Measurements from ENCODE around the gene RIN2. TPM values are rescaled to one million over a fixed set of nuclear protein-coding genes. Genes with fewer than 3 reads are reported as not detected.
"Not testable (repeated sequence)": the region's sequence is repeated elsewhere in the genome, so short reads cannot be mapped to it uniquely, and the experiment has no call there.

Gene RIN2
- total RNA-seq, 1 experiment from 2014 or later, result 1.5 TPM

- ChIA-PET POLR2A (no interaction called here), RAD21 (ENCODE audit: low non-redundant PET in 1 of 2, low total read pairs in 2 of 2, uncharacterized antibody in 2 of 2, unreplicated experiment in 2 of 2) (no interaction called here), CTCF (interaction anchor here (1.1 kb wide), 1 partner anchor 16 kb away, joined by 3 read pairs; no protein-coding TSS in a partner anchor)
- Histone ChIP-seq H2AFZ (ENCODE audit: low read depth, low read length, poor library complexity, severe bottlenecking) (peak overlapping the region; percentile 30), H3K27ac (ENCODE audit: low read depth, low read length) (no peak overlapping the region), H3K4me2 (ENCODE audit: low read length) (peak overlapping the region; percentile 15; the same call in 1 of the 2 replicates), H3K4me3 (replicated peaks in 1 of 2; ENCODE audit: low read depth in 1 of 2, low read length in 2 of 2) (no peak overlapping the region), H3K9me3 (ENCODE audit: control insufficient read depth in 1 of 2, insufficient read depth in 1 of 2, low read depth in 1 of 2, low read length in 2 of 2) (no peaks in the 10 kb centered on the region), H3K27me3 (ENCODE audit: insufficient read depth, low read length) (no peaks in the 10 kb centered on the region), H4K20me1 (ENCODE audit: insufficient read depth) (no peaks in the 10 kb centered on the region), H3K79me2 (ENCODE audit: insufficient read depth, low read length) (no peaks in the 10 kb centered on the region), H3K4me1 (ENCODE audit: control insufficient read depth in 1 of 2, insufficient read depth in 2 of 2, low read length in 2 of 2) (peaks cover 0 to 7% of the 10 kb centered on the region in 2 experiments; a peak in 1 of 4 replicates), H3K9ac (ENCODE audit: low read length) (no peak overlapping the region), H3K9me2 (ENCODE audit: insufficient read depth) (no peaks in the 10 kb centered on the region), H3K36me3 (ENCODE audit: control insufficient read depth in 1 of 2, insufficient read depth in 2 of 2, low read length in 2 of 2) (no peaks in the 10 kb centered on the region)
- DNase-seq (ENCODE audit: low read depth, low spot score), result peak; percentile 47
- BruUV-seq (replicated peaks), result no TSS peak
- intact Hi-C loops (cut with micrococcal nuclease), result loop anchor here (1.0 kb wide), 1 partner anchor 110 kb away; no protein-coding TSS in a partner anchor
- peak; percentile 98 for ATAC-seq
- TF ChIP-seq RAD21 (IDR thresholded peaks at IDR 0.05; ENCODE audit: low read depth) (peak; percentile 40), CTCF (IDR thresholded peaks at IDR 0.05 in 2 of 3, conservative IDR thresholded peaks at IDR 0.05 in 1 of 3; ENCODE audit: borderline replicate concordance in 1 of 3, insufficient read depth in 1 of 3, low read depth in 2 of 3, low read length in 2 of 3) (peak; percentile 44 to 75 (median 48); a peak in 5 of 6 replicates), CEBPB (IDR thresholded peaks at IDR 0.05; ENCODE audit: low read depth) (no peak), ZBTB33 (IDR thresholded peaks at IDR 0.05; ENCODE audit: extremely low read depth, insufficient replicate concordance, low read length) (no peak)
These were observed 44.6 kb downstream of the RIN2 start for GRCh38 chr20:19802492-19803158.

- intact Hi-C loops (cut with micrococcal nuclease); ATAC-seq; DNase-seq (ENCODE audit: low read depth, low spot score); H3K4me3 ChIP-seq (replicated peaks in 1 of 2; ENCODE audit: low read depth in 1 of 2, low read length in 2 of 2); H3K27ac ChIP-seq (ENCODE audit: low read depth, low read length); POLR2A ChIA-PET; H3K36me3 ChIP-seq (ENCODE audit: control insufficient read depth in 1 of 2, insufficient read depth in 2 of 2, low read length in 2 of 2); H3K9me3 ChIP-seq (ENCODE audit: control insufficient read depth in 1 of 2, insufficient read depth in 1 of 2, low read depth in 1 of 2, low read length in 2 of 2); BruUV-seq (replicated peaks); H3K27me3 ChIP-seq (ENCODE audit: insufficient read depth, low read length); CTCF ChIA-PET; H3K4me1 ChIP-seq (ENCODE audit: control insufficient read depth in 1 of 2, insufficient read depth in 2 of 2, low read length in 2 of 2); H3K9ac ChIP-seq (ENCODE audit: low read length); H3K4me2 ChIP-seq (ENCODE audit: low read length); H3K9me2 ChIP-seq (ENCODE audit: insufficient read depth); RAD21 ChIA-PET (ENCODE audit: low non-redundant PET in 1 of 2, low total read pairs in 2 of 2, uncharacterized antibody in 2 of 2, unreplicated experiment in 2 of 2); H3K79me2 ChIP-seq (ENCODE audit: insufficient read depth, low read length); H2AFZ ChIP-seq (ENCODE audit: low read depth, low read length, poor library complexity, severe bottlenecking); H4K20me1 ChIP-seq (ENCODE audit: insufficient read depth): not testable (repeated sequence)
These were observed 48.2 kb downstream of the RIN2 start for GRCh38 chr20:19806276-19806675.

Measured in HCT116 (cell line).